Mesodermal cell (in vitro differentiated cells): ENCODE measurements around the gene LPO.

Experiments used
- H3K27ac ChIP-seq: 2 replicates; pipeline ENCODE4 v1.7.0; 2013; ENCODE audit warnings: mild to moderate bottlenecking, low read depth, low read length, moderate library complexity; ENCODE audit not compliant: severe bottlenecking
- H3K36me3 ChIP-seq: 2 replicates; pipeline ENCODE4 v1.7.1; 2013; ENCODE audit warnings: mild to moderate bottlenecking, low read length, moderate library complexity; ENCODE audit not compliant: control insufficient read depth, insufficient read depth
- H3K4me1 ChIP-seq: one replicate; pipeline ENCODE4 v1.7.1; 2013; ENCODE audit warnings: mild to moderate bottlenecking, low read length; ENCODE audit not compliant: insufficient read depth, control insufficient read depth, poor library complexity, severe bottlenecking
- H3K4me3 ChIP-seq: 2 replicates; pipeline ENCODE4 v1.7.0; 2013; ENCODE audit warnings: low read length, control low read depth, mild to moderate bottlenecking; ENCODE audit not compliant: insufficient read depth, poor library complexity, severe bottlenecking; ENCODE audit errors: extremely low read depth
- H3K9me3 ChIP-seq: 2 replicates; pipeline ENCODE4 v1.7.1; 2013; ENCODE audit warnings: mild to moderate bottlenecking, low read length, moderate library complexity; ENCODE audit not compliant: control insufficient read depth
- WGBS, 2 experiments: methylation state at CpG; one replicate each; pipeline ENCODE4 v1.1.5; 2013; ENCODE audit warnings: missing lambda C conversion rate in 2 of 2; ENCODE audit not compliant: insufficient coverage in 2 of 2; 5-methylcytosine and 5-hydroxymethylcytosine counted together

Gene LPO

DNA sequence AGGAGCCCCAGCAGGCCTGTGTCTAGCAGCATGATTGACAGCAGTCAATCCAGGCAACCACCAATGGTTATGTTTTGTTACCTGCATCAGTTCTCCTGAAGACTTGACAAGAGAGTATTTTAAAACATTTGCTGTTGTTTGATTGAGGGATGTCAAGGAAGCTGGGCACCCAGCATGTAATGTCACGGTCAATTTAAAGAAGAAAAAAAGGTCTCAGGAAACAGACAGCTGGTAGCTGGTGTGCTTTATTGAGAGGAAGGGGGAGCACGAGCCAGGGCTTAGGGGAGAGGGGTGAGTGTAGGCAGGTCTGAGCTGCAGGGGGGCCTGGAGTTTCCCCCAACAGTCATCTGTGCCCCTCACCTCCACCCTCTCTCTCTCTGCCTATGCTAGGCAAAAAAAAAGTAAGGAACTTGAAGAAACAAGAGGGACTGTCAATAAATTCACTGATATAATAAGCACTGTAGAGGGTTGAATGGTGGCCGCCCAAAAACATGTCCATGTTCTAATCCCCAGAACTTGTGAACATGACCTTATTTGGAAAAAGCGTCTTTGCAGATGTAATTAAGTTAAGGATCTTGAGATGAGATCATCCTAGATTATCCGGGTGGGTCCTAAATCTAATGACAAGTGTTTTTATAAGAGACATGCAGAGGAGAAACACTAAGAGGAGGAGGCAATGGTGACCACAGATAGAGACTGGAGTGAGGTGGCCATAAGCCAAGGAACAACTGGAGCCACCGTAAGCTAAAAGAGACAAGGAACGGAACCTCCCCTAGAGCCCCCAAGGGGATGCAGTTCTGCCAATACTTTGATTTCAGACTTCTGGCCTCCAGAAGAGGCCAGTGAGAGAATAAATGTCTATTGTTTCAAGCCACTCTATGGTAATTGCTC lies 75.7 kb downstream of the LPO start:
- no peaks in the 10 kb centered on the region for H3K9me3 ChIP-seq
- no peak overlapping the region for H3K27ac ChIP-seq
- 92 to 95% methylated on average over 6 of the region's 7 CpGs for whole genome bisulfite sequencing, 2 experiments
- no peaks in the 10 kb centered on the region for H3K4me1 ChIP-seq
- H3K4me3 ChIP-seq, result no peak overlapping the region
- H3K36me3 ChIP-seq, result no peaks in the 10 kb centered on the region

GRCh38 chr17:58314706-58315015 lies 76.3 kb downstream of the LPO start:
- H3K9me3 ChIP-seq, result no peaks in the 10 kb centered on the region
- 92 to 98% methylated on average over 3 to 4 of the region's 6 CpGs for WGBS, 2 experiments

DNA sequence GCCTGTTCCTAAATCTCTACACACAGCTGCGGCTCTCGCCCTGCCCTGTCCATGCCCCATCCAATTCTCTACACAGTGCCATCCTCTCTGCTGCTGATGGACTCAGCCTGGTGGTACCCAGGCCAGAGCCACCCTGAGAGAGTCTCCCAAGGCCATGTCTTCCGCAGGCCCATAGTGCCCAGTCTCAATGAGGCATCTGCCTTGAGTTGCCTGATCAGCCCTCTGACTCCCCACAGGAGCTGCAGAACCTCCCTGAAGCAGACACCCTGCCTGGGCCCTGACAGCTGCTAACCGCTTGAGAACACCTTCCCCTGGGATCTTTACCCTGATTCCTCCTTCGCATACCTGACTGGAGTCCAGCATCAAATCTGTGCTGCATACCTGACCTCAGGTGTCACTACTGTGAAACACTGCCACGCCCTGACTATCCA lies 76.9 kb downstream of the LPO start:
- WGBS, 2 experiments, result 88 to 90% methylated on average over 4 to 6 of the region's 6 CpGs
- no peaks in the 10 kb centered on the region for H3K36me3 ChIP-seq
- no peaks in the 10 kb centered on the region for H3K4me1 ChIP-seq
- H3K27ac ChIP-seq, result no peak overlapping the region
- H3K4me3 ChIP-seq, result no peak overlapping the region
- no peaks in the 10 kb centered on the region for H3K9me3 ChIP-seq

More at GRCh38 chr17:58314706-58315015, 76.3 kb downstream of the LPO start:
- no peaks in the 10 kb centered on the region for H3K4me1 ChIP-seq
- no peaks in the 10 kb centered on the region for H3K36me3 ChIP-seq
- H3K4me3 ChIP-seq, result no peak overlapping the region
- no peak overlapping the region for H3K27ac ChIP-seq

DNA sequence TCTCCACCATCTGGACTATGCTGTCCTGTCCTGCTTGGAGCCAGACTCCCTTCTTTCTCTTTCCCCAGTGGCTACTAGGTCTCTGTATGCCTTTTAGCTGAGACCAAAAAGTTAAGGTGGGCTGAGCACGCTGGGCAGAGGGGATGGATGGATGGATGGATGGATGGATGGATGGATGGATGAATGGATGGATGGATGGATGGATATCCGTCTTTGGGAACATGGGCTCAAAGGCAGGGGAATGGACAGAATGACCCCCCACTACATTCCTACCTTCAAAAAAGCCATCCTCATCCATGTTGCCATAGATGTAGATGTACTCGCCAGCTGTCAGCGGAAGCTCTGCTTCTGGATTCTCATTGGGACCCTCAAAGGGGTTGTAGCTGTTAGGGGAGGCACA lies 77.4 kb downstream of the LPO start:
- no peak overlapping the region for H3K27ac ChIP-seq
- WGBS, 2 experiments, result 80% methylated on average over 3 of the region's 4 CpGs; no CpG with 5 or more reads in 1 of the 2 experiments
- H3K9me3 ChIP-seq, result no peaks in the 10 kb centered on the region

GRCh38 chr17:58316260-58316960 lies 78.0 kb downstream of the LPO start:
- 92 to 94% methylated on average over 4 to 6 of the region's 8 CpGs for WGBS, 2 experiments
- no peak overlapping the region for H3K4me3 ChIP-seq
- H3K4me1 ChIP-seq, result no peaks in the 10 kb centered on the region
- H3K9me3 ChIP-seq, result no peaks in the 10 kb centered on the region
- H3K27ac ChIP-seq, result no peak overlapping the region
- no peaks in the 10 kb centered on the region for H3K36me3 ChIP-seq

More for the DNA sequence above, 77.4 kb downstream of the LPO start:
- no peaks in the 10 kb centered on the region for H3K36me3 ChIP-seq
- H3K4me3 ChIP-seq, result no peak overlapping the region
- H3K4me1 ChIP-seq, result no peaks in the 10 kb centered on the region

- H3K9me3 ChIP-seq, result no peaks in the 10 kb centered on the region
- no peaks in the 10 kb centered on the region for H3K4me1 ChIP-seq
- H3K36me3 ChIP-seq, result no peaks in the 10 kb centered on the region
- H3K4me3 ChIP-seq, result no peak overlapping the region
- H3K27ac ChIP-seq, result no peak overlapping the region
- WGBS, 2 experiments, result 45 to 100% methylated on average over 1 to 2 of the region's 5 CpGs
Measured at GRCh38 chr17:58317421-58318064, 79.2 kb downstream of the LPO start.

DNA sequence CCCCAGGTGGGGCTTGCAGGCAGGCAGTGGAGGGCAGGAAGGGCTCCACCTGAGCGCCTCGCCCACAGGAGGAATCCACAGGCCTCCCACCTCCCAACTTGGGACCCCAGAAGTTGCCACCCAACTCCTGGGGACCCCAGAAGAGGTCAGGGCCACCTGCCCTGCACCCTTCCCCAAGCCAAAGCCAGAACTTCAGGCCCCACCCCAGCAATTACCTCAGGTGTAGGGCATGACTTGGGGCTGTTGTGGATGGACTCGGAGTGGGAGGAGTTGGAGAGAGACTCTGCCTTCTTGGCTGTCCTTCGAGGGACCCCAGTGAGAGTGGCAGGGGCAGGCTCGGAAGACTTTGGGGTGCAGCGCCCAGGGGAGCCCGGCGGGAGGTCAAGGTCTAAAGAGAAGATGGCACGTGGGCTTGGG lies 79.7 kb downstream of the LPO start:
- Histone ChIP-seq H3K4me3 (no peak overlapping the region), H3K4me1 (no peaks in the 10 kb centered on the region), H3K9me3 (no peaks in the 10 kb centered on the region), H3K36me3 (no peaks in the 10 kb centered on the region), H3K27ac (no peak overlapping the region)
- WGBS, 2 experiments, result 83 to 84% methylated on average over 7 to 9 of the region's 9 CpGs
